ENCODE results near the gene MAPK1IP1L.

GRCh38 chr14:55028476-55028875, 23.0 kb upstream of the MAPK1IP1L start:
- TF ChIP-seq CTCF (IDR thresholded peaks at IDR 0.05): no peak
- no peak for TF ChIP-seq POLR2A (IDR thresholded peaks at IDR 0.05)
